Activated CD8-positive, alpha-beta memory T cell treated with anti-CD3 and anti-CD28 coated beads, Interleukin-2, amount 50 U/mL, for 48 hours (primary cell): ENCODE results near the gene KLB.
"Not testable (repeated sequence)": the region's sequence is repeated elsewhere in the genome, so short reads cannot be mapped to it uniquely, and the experiment has no call there.

Experiments used
- DNase-seq: peaks from one replicate; pipeline ENCODE4 v3.0.0-alpha.2; 2020

Gene KLB

DNA sequence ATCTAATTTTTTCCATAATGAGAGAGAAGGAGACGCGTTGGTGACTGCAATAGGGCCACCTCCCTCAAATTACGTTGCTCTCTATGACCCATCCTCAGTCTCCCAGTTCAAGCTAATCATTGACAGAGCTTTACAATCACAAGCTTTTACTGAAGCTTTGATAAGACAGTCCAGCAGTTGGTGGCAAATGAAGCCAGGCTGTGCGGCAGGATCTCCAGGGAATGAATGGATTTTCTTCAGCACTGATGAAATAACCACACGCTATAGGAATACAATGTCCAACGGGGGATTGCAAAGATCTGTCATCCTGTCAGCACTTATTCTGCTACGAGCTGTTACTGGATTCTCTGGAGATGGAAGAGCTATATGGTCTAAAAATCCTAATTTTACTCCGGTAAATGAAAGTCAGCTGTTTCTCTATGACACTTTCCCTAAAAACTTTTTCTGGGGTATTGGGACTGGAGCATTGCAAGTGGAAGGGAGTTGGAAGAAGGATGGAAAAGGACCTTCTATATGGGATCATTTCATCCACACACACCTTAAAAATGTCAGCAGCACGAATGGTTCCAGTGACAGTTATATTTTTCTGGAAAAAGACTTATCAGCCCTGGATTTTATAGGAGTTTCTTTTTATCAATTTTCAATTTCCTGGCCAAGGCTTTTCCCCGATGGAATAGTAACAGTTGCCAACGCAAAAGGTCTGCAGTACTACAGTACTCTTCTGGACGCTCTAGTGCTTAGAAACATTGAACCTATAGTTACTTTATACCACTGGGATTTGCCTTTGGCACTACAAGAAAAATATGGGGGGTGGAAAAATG, at the start of gene KLB:
TSS of gene KLB (plus strand) at position 168 of the 821 bp plus-strand sequence. CDS start at position 188, 20 bp downstream.
- no peak for DNase-seq

DNA sequence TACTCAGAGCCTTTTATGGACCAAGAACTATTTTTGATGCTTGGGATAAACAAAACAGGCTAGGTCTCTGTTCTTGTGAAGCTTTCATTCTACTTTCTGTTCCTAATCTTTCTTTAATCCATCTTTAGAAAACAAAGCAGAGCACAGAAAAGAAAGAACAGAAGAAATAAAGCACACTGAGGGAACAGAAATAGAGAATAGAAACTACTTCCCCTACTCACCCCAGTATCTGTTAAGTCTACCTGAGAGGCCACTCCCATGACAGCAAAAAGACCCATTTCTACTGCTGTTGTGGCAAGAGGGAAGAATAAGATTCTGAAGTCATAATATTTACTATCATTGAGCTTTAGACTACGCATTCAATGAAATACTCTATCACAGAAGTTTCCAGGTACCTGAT, 49.7 kb upstream of the KLB start:
- DNase-seq, result no peak

DNA sequence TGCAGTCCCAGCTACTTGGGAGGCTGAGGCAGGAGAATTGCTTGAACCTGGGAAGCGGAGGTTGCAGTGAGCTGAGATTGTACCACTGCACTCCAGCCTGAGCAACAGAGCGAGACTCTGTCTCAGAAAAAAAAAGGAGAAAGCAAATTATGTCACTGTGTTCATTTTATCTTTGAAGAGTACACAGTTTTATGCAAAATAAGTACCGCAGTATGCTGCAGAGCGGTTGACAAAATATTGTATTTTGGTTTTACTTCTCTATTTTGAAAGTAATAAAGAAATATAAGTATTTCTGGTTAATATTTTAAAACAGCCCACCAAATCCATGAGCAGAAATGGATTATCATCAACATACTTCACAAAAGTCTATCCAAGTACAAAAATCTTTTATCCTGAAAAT, 46.1 kb upstream of the KLB start:
- not testable (repeated sequence) for DNase-seq

DNA sequence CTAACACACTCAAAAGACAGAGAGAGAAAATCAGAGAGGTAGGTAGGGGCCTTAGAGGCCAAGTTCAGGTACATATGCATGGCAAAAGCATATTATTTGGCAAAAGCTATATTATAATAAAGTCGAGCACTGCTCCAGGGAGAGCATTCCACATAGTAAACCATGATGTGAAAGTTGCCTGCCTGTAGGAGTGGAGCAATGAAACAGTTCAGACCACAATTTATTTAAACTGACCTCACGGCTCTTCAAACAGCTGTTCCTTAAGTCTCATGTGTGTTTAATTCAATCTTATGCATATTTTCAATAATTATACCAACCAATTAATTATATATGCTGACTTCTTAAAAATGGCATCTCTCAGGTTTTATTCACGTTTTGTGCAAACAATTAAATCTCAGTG, 43.9 kb upstream of the KLB start:
- no peak for DNase-seq

DNA sequence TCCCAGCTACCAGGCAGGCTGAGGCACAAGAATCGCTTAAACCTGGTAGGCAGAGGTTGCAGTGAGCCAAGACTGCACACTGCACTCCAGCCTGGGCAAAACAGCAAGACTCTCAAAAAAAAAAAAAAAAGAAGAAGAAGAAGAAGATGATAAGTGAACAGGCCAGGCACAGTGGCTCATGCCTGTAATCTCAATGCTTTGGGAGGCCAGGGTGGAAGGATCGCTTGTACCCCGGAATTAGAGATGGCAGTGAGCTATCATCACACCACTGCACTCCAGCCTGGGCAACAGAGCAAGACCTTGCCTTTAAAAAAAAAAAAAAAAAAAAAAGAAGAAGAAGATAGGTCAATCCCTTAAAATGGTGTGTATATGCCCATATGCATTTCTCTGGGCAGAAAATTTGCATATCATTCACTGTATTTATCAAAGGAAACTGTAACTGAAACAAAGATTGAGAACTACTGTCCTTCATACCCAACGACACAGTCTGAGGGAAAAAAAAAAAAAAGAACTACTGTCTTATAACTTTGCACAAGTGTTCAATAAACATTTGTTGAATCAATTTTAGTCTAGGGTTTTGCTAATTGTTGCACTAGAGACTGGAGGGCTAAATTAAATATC, 42.8 kb upstream of the KLB start:
- no peak for DNase-seq

DNA sequence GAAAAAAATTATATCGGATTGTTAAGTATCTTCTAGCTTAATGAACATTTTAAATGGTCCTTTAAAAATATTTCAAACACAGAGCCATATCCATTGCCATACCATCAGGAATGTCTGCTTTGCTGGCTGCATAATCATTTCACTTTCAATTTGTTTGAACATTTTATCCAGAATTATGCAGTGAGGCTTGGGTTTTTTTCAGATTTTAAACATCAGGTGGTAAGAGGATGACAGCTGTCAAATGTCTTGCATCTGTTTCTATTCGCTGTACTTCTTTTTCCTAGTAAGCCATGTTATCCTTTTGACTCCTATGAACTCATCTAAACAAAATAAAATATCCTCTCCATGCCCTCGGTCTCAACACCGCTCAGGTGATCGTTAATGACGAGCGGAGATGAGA, 41.4 kb upstream of the KLB start:
- no peak for DNase-seq

DNA sequence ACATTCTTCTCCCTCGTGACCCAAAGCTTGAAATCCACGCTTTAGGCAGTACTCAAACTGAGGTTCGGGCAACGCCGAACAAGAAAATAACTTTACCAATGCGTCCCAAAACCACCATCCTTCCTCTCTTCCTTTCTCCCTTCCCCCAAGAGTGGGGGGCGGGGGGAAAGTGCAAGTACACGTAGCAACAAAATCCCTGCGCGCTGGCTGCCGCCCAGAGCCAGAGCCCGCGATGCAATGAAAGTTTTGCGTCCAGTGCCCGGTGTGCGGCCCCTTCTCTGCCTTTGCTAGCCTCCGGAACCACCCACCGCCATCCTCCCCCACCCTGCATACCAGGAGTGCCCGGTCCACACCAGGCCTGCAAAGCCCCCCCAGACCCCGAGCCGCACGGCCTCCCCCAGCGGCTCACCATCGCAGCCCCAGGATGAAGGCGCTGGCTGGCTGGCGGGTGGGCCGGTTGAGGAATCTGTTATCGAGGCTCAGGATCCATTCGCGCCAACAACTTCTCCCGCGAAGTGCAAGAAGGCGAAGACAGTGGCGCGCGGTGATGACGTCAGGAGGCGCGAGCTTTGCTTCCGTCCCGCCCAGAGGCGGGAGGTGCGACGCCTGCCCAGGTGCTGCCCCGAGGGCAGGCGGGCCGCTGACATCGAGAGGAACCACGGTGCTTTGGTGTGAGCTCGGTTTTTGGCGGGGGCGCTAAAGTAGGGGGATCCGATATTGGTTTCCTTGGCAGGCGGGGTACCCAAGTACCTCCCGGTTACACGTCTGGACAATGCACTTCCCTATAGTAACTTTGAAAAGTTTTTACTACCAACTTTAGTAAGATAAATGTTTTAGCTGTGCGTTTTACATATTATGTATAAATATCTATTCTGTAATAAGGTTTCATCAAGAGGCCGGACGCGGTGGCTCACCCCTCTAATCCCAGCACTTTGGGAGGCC, 40.6 kb upstream of the KLB start, which contains the start of gene RFC1:
TSS of gene RFC1 (minus strand) at position 533 of the 942 bp plus-strand sequence. CDS start at position 412, 121 bp downstream.
- peak; percentile 99 for DNase-seq

DNA sequence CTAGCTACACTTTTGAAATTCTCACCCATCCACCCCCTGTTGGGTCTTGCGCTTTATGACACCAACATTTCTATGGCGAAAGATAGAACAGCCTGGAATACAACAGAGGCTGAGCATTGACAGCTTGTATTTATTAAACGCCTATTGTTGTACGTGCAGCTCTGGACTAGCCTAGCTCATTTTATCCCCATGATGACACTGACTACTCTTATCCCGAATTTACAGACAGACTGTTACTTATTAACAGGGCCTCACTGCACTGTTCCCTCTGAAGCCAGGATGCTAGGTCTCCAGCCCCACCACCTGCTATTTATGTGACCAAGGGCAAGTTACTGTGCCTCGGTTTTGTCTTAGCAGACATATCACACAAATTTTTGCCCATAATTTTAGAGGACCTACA, 39.6 kb upstream of the KLB start:
- DNase-seq, result no peak

DNA sequence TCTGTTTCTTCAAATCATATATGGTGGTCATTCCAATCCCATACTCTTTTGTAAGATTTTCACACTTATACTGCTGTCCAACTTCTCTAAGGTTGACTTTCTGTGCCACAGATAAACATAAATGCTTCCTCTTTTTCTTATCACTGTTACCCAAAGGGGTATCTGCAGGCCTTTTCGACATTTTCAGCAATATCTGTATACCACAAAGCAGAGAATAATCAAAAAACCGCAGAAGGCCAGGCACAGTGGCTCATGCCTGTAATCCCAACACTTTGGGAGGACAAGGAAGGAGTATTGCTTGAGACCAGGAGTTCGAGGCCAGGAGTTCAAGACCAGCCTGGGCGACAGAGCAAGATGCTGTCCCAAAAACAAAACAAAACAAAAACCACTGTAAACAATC, 37.4 kb upstream of the KLB start:
- DNase-seq, result no peak

DNA sequence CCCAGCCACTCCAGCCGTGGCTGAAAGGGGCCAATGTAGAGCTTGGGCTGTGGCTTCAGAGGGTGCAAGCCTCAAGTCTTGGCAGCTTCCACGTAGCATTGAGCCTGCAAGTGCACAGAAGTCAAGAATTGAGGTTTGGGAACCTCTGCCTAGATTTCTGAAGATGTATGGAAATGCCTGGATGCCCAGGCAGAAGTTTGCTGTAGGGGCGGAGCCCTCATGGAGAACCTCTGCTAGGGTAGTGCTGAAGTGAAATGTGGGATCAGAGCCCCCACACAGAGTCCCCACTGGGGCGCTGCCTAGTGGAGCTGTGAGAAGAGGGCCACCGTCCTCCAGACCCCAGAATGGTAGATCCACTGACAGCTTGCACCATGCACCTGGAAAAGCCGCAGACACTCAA, 35.5 kb upstream of the KLB start:
- not testable (repeated sequence) for DNase-seq

DNA sequence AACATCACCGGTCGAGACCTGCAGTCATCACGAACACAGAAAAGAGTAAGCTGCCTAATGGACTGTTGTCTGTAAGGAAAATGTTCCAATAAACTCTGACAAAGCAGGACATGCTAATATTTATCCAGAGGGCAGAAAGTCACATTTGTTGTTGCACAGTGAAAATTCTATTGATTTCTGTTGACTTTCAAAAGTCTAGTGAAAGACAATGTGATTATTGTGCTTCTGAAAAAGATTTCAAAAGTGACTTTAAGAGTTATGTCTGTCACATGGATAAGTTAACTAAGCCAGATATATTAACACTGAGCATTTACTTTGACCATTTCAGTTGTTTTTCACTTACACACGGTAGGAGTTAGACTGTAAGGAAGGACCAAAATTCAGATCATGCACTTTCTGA, 31.3 kb upstream of the KLB start:
- DNase-seq, result no peak

DNA sequence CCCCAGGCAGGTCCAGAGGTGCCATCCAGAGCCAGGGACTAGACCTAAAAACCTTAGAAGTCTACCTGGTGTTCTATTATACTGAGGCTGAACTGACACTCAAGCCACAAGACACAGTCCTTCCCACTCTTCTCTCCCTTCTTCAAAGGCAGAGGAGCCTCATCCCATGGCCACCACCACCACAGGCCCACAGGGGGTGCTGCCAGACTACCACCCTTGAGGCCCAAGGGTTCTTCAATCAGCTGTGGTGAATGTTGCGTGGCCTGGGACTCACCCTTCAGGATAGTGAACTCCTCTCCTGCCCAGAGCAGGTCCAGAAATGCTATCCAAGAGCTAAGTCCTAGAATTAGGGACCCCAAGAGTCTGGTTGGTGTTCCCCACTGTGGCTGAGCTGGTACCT, 23.0 kb upstream of the KLB start:
- no peak for DNase-seq

DNA sequence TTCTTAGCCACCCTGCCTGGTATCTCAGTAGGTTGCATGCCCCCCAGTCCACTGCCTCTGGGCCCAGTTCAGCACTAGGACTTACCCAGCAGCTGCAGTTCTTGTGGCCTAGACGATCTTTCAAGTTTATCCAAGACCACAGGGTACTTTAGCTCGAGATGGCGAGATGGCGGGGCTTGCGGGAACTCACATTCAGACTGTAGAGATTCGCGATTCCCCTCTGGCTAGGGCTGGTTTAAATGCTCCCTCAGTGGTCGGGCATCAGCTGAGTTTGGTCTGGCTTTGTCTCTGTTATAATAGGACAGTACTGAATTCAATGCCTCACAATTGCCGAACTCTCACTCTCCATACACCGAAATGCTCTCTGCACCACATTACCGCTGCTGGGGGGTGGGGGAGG, 22.2 kb upstream of the KLB start:
- DNase-seq, result no peak

DNA sequence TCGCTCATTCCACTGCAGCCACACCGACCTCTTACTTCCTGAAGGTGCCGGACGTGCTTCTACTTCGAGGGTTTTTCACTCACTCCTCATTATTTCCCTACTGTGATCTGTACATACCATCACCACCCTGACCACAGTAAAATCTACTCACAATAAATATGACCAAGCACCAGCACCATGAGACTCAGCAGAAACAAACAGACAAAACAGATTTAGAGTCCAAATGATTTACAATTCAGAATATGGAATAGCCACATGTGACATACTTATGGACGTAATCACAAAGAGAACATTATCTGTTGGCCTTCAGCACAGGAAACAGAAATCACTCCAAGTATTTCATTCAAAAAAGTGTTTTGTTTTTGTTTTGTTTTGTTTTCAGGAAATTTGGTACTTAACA, 16.1 kb upstream of the KLB start:
- DNase-seq, result no peak

DNA sequence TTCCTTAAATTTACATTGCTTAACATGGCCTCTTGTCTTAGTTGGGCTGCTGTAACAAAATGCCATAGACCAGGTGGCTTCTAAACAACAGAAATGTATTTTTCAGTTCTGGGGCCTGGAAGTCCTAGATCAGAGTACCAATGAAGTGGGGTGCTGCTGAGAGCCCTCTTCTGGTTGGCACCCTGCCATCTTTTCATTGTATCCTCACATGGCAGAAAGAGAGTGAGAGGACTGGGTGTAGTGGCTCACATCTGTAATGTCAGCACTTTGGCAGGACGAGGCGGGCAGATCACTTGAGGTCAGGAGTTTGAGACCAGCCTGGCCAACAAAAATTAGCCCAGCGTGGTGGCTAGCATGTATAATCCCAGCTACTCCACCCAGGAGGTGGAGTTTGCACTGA, 12.0 kb upstream of the KLB start:
- DNase-seq, result no peak

DNA sequence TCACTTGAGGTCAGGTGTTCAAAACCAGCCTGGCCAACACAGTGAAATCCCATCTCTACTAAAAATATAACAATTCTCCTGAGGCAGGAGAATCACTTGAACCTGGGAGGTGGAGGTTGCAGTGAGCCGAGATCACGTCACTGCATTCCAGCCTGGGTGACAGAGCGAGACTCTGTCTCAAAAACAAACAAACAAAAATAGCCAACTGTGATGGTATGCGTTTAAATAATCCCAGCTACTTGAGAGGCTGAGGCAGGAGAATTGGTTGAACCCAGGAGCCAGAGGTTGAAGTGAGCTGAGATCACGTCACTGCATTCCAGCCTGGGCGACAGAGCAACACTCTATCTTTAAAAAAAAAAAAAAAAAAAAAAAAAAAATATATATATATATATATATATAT, 5.1 kb upstream of the KLB start:
- DNase-seq, result not testable (repeated sequence)

DNA sequence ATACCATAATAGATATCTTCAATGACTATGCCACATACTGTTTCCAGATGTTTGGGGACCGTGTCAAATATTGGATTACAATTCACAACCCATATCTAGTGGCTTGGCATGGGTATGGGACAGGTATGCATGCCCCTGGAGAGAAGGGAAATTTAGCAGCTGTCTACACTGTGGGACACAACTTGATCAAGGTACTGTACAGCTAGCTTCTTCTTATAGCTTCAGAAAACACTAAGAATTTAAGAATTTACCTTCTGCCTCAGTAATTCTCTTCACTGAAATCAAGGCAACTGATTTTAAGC, 805 bp downstream of the KLB start:
- DNase-seq, result no peak

DNA sequence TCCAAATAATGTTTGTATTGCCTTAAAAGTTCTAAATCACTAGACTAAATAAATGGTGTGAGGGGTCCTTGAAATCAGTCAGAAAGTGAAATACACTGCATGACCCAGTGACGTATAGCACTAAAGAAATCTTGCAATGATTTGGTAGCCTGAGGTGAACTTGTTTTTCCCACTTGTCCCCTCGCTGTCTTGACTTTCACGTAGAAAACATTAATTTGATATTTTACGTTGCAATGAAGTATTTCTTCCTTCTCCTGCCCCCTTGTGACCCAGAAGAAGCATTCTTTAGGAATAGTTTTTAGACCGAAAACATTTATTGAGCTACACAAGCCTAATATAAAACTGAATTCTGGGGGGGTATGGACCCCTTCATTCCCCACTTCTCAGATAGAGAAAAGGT, 3.7 kb downstream of the KLB start:
- no peak for DNase-seq

DNA sequence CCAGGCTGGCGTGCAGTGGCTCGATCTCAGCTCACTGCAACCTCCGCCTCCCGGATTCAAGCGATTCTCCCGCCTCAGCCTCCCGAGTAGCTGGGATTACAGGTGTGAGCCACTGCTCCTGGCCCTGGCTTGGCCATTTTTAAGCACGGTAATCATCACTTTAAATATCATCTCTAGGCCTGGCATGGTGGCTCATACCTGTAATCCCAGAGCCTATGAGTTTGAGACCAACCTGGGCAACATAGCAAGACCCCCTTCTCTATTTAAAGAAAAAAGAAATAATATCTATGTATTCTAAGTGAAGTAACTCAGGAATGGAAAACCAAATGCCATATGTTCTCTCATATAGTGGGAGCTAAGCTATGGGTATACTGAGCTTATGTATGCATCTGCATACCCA, 4.8 kb downstream of the KLB start:
- not testable (repeated sequence) for DNase-seq

DNA sequence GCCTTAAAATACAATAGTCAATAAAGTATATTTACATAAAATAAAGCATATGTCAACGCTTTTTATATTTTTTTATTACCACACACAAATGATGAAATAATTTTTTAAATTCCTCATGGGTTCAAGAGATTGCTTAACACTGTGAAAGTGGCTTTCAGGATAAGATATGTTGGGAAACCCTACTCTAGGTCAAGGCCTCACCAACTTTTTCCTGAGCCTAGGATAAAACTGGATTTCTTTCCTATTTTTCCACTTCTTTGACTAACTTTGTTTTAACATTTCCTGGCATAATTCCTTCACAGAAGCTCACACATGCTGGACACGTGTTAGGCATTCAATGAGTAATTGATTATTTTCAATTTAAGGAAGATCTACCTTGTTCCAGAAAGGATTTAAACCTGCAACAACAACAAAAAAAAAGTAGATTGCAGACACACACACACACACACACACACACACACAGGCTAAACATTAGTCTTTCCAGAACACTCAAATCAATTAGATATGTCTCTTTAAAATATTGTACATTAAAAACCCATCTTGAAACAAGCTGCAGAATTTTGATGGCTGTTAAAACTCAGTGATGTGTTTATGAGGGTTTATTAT, 9.1 kb downstream of the KLB start:
- DNase-seq, result no peak

DNA sequence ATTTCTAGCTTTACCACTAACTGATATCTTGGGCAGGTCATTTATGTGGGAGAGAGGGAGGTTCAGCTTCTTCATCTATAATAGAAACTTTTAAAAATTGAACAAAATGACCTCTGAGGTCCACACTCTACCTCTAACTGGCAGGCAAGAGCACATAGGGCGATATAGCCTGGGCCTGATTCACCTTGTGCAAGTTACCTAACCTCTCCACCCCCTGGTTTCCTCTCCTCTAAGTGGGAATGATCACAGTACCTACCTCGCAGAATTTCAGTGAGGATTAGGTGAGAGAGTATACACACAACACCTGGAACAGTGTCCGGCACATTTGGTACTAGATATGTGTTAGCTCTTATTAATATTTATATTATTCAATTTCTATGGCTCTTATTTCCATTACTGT, 15.5 kb downstream of the KLB start:
- no peak for DNase-seq

DNA sequence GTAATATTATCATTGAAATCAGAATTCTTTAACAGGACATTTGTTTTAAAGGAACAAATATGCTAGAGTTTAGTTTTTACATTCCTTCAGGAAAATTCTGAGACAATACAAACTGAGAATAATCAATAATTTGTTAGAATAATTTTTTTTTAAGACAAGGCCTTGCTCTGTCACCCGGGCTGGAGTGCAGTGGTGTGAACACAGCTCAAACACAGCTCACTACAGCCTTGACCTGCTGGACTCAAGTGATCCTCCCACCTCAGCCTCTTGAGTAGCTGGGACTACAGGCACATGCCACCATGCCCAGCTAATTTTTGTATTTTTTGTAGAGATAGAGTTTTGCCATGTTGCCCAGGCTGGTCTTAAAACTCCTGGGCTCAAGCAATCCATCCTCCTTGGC, 18.6 kb downstream of the KLB start:
- DNase-seq, result not testable (repeated sequence)

DNA sequence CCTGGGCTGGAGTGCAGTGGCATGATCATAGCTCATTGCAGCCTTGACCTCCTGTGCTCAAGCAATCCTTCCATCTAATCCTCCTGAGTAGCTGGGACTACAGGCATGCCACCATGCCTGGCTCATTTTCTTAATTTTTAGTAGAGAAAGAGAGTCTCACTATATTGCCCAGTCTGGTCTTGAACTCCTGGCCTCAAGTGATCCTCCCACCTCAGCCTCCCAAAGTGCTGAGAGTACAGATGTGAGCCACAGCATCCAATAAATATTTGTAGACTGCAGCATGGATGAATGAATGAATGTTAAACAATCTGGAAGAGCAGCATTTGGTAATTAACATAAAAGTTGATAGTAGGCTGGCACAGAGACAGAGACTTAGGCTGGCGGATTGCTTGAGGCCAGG, 20.0 kb downstream of the KLB start:
- DNase-seq, result no peak
